Activated CD8-positive, alpha-beta T cell treated with anti-CD3 and anti-CD28 coated beads for 36 hours (primary cell): Measurements from ENCODE around the gene STT3B. TPM values are rescaled to one million over a fixed set of nuclear protein-coding genes. Genes with fewer than 3 reads are reported as not detected.

ENCODE experiments used
- ATAC-seq: fragments of 200-7000 bp; cut with Tn5 transposase; one replicate; pipeline ENCODE4 v1.10.0; 2021; ENCODE audit warnings: mild to moderate bottlenecking, moderate library complexity
- CTCF ChIA-PET: fragments of 350-600 bp; sonication (Branson Sonifier 250); formaldehyde crosslinking; loops from one replicate; lab custom pipeline; 2021; ENCODE audit warnings: antibody characterized with exemption; lab: Charles Lee
- POLR2A ChIA-PET: fragments of 350-600 bp; sonication (Branson Sonifier 250); formaldehyde crosslinking; loops from one replicate; lab custom pipeline; 2021; ENCODE audit warnings: antibody characterized with exemption; lab: Charles Lee
- DNase-seq: peaks from one replicate; pipeline ENCODE4 v3.0.0-alpha.2; 2020
- H3K27ac Mint-ChIP-seq: one replicate; pipeline ENCODE4 v1.8.0; 2021; ENCODE audit warnings: mild to moderate bottlenecking, mixed read lengths
- H3K27me3 Mint-ChIP-seq: one replicate; pipeline ENCODE4 v1.8.0; 2021; ENCODE audit warnings: mixed read lengths
- H3K36me3 Mint-ChIP-seq: one replicate; pipeline ENCODE4 v1.8.0; 2021; ENCODE audit warnings: low read depth, mixed read lengths
- H3K4me1 Mint-ChIP-seq: one replicate; pipeline ENCODE4 v1.8.0; 2021; ENCODE audit warnings: low read depth, mixed read lengths
- H3K4me3 Mint-ChIP-seq: one replicate; pipeline ENCODE4 v1.8.0; 2021; ENCODE audit warnings: mild to moderate bottlenecking, moderate library complexity, mixed read lengths
- H3K9me3 Mint-ChIP-seq: one replicate; pipeline ENCODE4 v1.8.0; 2021; ENCODE audit warnings: mixed read lengths
- intact Hi-C: fragments of 100-400 bp; cut with micrococcal nuclease; formaldehyde crosslinking; loops from one replicate; pipeline ENCODE4 v1.10.0; 2022
- total RNA-seq, 2 experiments: library from RNA; stranded (reverse); gene quantifications; one replicate each; pipeline ENCODE4 v1.2.3, GENCODE V29; 2021
- TF ChIP-seq, protein P1 (sequence below): fragments of 200-600 bp; IDR thresholded peaks from one replicate; pipeline ENCODE4 v1.8.0; 2022; ENCODE audit warnings: antibody characterized with exemption, mild to moderate bottlenecking

STT3B gene
- total RNA-seq, 2 experiments from 2014 or later: 92.8 to 103 TPM

GRCh38 chr3:31490502-31490901, 42.2 kb upstream of the STT3B start:
- no peak for DNase-seq
- Mint-ChIP-seq H3K27ac (no peak overlapping the region), H3K27me3 (no peaks in the 10 kb centered on the region), H3K9me3 (peaks cover 19% of the 10 kb centered on the region), H3K4me3 (no peak overlapping the region), H3K4me1 (no peaks in the 10 kb centered on the region), H3K36me3 (peaks cover 2% of the 10 kb centered on the region)
- ATAC-seq: no peak
- ChIA-PET POLR2A (no interaction called here), CTCF (no interaction called here)
- intact Hi-C loops: no loop called here
- TF ChIP-seq, protein P1, sequence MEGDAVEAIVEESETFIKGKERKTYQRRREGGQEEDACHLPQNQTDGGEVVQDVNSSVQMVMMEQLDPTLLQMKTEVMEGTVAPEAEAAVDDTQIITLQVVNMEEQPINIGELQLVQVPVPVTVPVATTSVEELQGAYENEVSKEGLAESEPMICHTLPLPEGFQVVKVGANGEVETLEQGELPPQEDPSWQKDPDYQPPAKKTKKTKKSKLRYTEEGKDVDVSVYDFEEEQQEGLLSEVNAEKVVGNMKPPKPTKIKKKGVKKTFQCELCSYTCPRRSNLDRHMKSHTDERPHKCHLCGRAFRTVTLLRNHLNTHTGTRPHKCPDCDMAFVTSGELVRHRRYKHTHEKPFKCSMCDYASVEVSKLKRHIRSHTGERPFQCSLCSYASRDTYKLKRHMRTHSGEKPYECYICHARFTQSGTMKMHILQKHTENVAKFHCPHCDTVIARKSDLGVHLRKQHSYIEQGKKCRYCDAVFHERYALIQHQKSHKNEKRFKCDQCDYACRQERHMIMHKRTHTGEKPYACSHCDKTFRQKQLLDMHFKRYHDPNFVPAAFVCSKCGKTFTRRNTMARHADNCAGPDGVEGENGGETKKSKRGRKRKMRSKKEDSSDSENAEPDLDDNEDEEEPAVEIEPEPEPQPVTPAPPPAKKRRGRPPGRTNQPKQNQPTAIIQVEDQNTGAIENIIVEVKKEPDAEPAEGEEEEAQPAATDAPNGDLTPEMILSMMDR: no peak

DNA sequence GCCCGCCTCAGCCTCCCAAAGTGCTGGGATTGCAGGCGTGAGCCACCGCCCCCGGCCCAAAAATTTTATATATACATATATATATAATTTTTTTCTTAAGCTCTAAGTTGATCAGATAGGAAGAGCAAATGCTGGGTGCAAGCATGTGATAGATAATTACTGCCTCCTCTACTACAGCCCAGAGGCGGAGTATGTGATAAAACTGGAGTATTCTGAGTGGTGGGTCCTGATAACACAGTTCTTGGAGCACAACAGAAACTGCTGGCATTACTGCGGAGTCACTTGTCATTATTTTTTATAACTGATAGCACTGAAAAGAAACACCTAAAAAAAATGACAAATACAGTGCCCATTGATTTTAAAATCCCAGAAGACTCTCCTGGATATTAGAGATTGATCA, 41.1 kb upstream of the STT3B start:
- Mint-ChIP-seq H3K9me3 (peaks cover 19% of the 10 kb centered on the region), H3K27ac (no peak overlapping the region), H3K4me1 (no peaks in the 10 kb centered on the region), H3K4me3 (no peak overlapping the region), H3K36me3 (peaks cover 2% of the 10 kb centered on the region), H3K27me3 (no peaks in the 10 kb centered on the region)
- CTCF ChIA-PET: no interaction called here
- intact Hi-C loops: no loop called here
- no peak for ATAC-seq
- no peak for DNase-seq
- TF ChIP-seq, protein P1: no peak
- POLR2A ChIA-PET: interaction anchor here (1.1 kb wide), 1 partner anchor 41 kb away, joined by 3 read pairs; the partner anchor contains the start of gene STT3B

GRCh38 chr3:31493149-31493548, 39.6 kb upstream of the STT3B start:
- H3K36me3 Mint-ChIP-seq: peaks cover 2% of the 10 kb centered on the region

GRCh38 chr3:31495971-31496665, 36.6 kb upstream of the STT3B start:
- POLR2A ChIA-PET: no interaction called here
- intact Hi-C loops: no loop called here

More at GRCh38 chr3:31493149-31493548, 39.6 kb upstream of the STT3B start:
- CTCF ChIA-PET: no interaction called here
- no peaks in the 10 kb centered on the region for H3K27me3 Mint-ChIP-seq
- DNase-seq (no peak), ATAC-seq (no peak)
- intact Hi-C loops: no loop called here
- POLR2A ChIA-PET: no interaction called here
- H3K4me3 Mint-ChIP-seq: no peak overlapping the region
- TF ChIP-seq, protein P1: no peak
- no peak overlapping the region for H3K27ac Mint-ChIP-seq
- peaks cover 19% of the 10 kb centered on the region for H3K9me3 Mint-ChIP-seq
- H3K4me1 Mint-ChIP-seq: no peaks in the 10 kb centered on the region

DNA sequence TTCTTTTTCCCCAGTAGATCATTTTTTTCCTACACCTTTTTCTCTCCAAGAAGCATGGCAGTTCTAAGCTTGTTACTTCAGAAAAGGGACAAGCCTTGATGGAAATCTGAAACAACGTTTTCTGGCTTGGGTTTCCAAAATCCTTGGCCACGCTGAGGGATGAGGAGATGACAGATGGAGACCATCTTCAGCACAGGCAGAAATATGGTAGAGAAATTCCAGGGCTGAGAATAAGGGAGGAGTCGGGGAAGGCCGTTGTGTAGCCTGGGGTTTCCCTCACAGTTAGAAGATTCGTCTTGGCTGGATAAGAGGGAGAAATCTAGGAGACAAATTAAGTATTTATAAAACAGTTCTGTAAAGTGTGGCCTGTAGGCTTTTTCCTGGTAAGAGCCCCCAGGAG, 33.9 kb upstream of the STT3B start:
- DNase-seq (no peak), ATAC-seq (no peak)
- H3K9me3 Mint-ChIP-seq: no peaks in the 10 kb centered on the region
- no peaks in the 10 kb centered on the region for H3K36me3 Mint-ChIP-seq
- intact Hi-C loops: no loop called here
- TF ChIP-seq, protein P1: no peak
- H3K4me3 Mint-ChIP-seq: no peak overlapping the region
- no peak overlapping the region for H3K27ac Mint-ChIP-seq
- ChIA-PET POLR2A (no interaction called here), CTCF (interaction anchor here (3.0 kb wide), 1 partner anchor 10 kb away, joined by 7 read pairs; no protein-coding TSS in a partner anchor)
- H3K27me3 Mint-ChIP-seq: no peaks in the 10 kb centered on the region
- H3K4me1 Mint-ChIP-seq: peaks cover 11% of the 10 kb centered on the region

More at GRCh38 chr3:31495971-31496665, 36.6 kb upstream of the STT3B start:
- Mint-ChIP-seq H3K4me3 (no peak overlapping the region), H3K9me3 (peaks cover 6% of the 10 kb centered on the region), H3K36me3 (peaks cover 2% of the 10 kb centered on the region), H3K27ac (no peak overlapping the region), H3K27me3 (no peaks in the 10 kb centered on the region), H3K4me1 (no peaks in the 10 kb centered on the region)
- CTCF ChIA-PET: interaction anchor here (1.0 to 1.4 kb wide), 3 partner anchors 18 to 71 kb away, joined by 3 read pairs; no protein-coding TSS in a partner anchor
- DNase-seq (no peak), ATAC-seq (no peak)
- TF ChIP-seq, protein P1: no peak
